AG08396 (cell line): ENCODE measurements around the gene ADM2.
A peak's percentile ranks its signal among the peaks of the same experiment; 100 is the strongest.
"Not testable (repeated sequence)": the region's sequence is repeated elsewhere in the genome, so short reads cannot be mapped to it uniquely, and the experiment has no call there.

Experiments used
- DNase-seq: peaks from one replicate; pipeline ENCODE4 v3.0.0; 2012; ENCODE audit warnings: low spot score, mixed read lengths

The ADM2 gene

GRCh38 chr22:50525858-50526107, 44.4 kb downstream of the ADM2 start:
- no peak for DNase-seq

GRCh38 chr22:50526108-50526833, 44.9 kb downstream of the ADM2 start:
- DNase-seq = peak; percentile 83

GRCh38 chr22:50526834-50527801, 45.8 kb downstream of the ADM2 start:
- no peak for DNase-seq

- no peak for DNase-seq
Measured at GRCh38 chr22:50527921-50528681, 46.8 kb downstream of the ADM2 start.

GRCh38 chr22:50528682-50529415, 47.5 kb downstream of the ADM2 start:
- no peak for DNase-seq

- no peak for DNase-seq
Measured at GRCh38 chr22:50529416-50529896, 48.1 kb downstream of the ADM2 start.

- peak; percentile 77 for DNase-seq
Measured at GRCh38 chr22:50529897-50530579, 48.7 kb downstream of the ADM2 start, which contains the start of gene TYMP. TSS of gene TYMP (minus strand) at chr22:50530012. CDS start at chr22:50529709, 303 bp downstream.

GRCh38 chr22:50530580-50530876, 49.2 kb downstream of the ADM2 start:
- DNase-seq = no peak

GRCh38 chr22:50530877-50531545, 49.7 kb downstream of the ADM2 start:
- peak; percentile 81 for DNase-seq

GRCh38 chr22:50531546-50531961, 50.2 kb downstream of the ADM2 start:
- DNase-seq = no peak

- peak; percentile 85 for DNase-seq
Measured at GRCh38 chr22:50531962-50532674, 50.8 kb downstream of the ADM2 start.

GRCh38 chr22:50532824-50533796, 51.8 kb downstream of the ADM2 start:
- no peak for DNase-seq

GRCh38 chr22:50533856-50534711, 52.7 kb downstream of the ADM2 start:
- not testable (repeated sequence) for DNase-seq

GRCh38 chr22:50535113-50535512, 53.8 kb downstream of the ADM2 start:
- DNase-seq = no peak
